Activated naive CD4-positive, alpha-beta T cell treated with anti-CD3 and anti-CD28 coated beads, Interleukin-2, amount 10 ng/mL, durations not matched to agents 7 days and 5 days (primary cell): ENCODE data around the gene INSYN1.
"Not testable (repeated sequence)": the region's sequence is repeated elsewhere in the genome, so short reads cannot be mapped to it uniquely, and the experiment has no call there.

Experiments used
- CTCF ChIA-PET: fragments of 350-600 bp; sonication (Branson Sonifier 250); formaldehyde crosslinking; loops from one replicate; lab custom pipeline; 2021; ENCODE audit warnings: antibody characterized with exemption; lab: Charles Lee
- DNase-seq: peaks from one replicate; pipeline ENCODE4 v3.0.0-alpha.2; 2020
- H3K27ac Mint-ChIP-seq: one replicate; pipeline ENCODE4 v1.8.0; 2021; ENCODE audit warnings: mild to moderate bottlenecking, moderate library complexity, mixed read lengths
- H3K27me3 Mint-ChIP-seq: one replicate; pipeline ENCODE4 v1.8.0; 2021; ENCODE audit warnings: mild to moderate bottlenecking, mixed read lengths
- H3K36me3 Mint-ChIP-seq: one replicate; pipeline ENCODE4 v1.8.0; 2021; ENCODE audit warnings: mixed read lengths
- H3K4me1 Mint-ChIP-seq: one replicate; pipeline ENCODE4 v1.8.0; 2021; ENCODE audit warnings: mixed read lengths
- H3K4me3 Mint-ChIP-seq: one replicate; pipeline ENCODE4 v1.8.0; 2021; ENCODE audit warnings: mild to moderate bottlenecking, moderate library complexity, mixed read lengths
- H3K9me3 Mint-ChIP-seq: one replicate; pipeline ENCODE4 v1.8.0; 2021; ENCODE audit warnings: mixed read lengths

The INSYN1 gene

GRCh38 chr15:73749533-73749932, 3.6 kb downstream of the INSYN1 start:
- H3K4me1 Mint-ChIP-seq, result no peaks in the 10 kb centered on the region
- H3K4me3 Mint-ChIP-seq, result no peak overlapping the region
- H3K9me3 Mint-ChIP-seq, result no peaks in the 10 kb centered on the region
- no peaks in the 10 kb centered on the region for H3K36me3 Mint-ChIP-seq
- no peak overlapping the region for H3K27ac Mint-ChIP-seq
- H3K27me3 Mint-ChIP-seq, result peaks cover 79% of the 10 kb centered on the region
- CTCF ChIA-PET, result no interaction called here
- no peak for DNase-seq

- no peak overlapping the region for H3K27ac Mint-ChIP-seq
- no peak for DNase-seq
- H3K36me3 Mint-ChIP-seq, result no peaks in the 10 kb centered on the region
- H3K4me3 Mint-ChIP-seq, result no peak overlapping the region
- H3K4me1 Mint-ChIP-seq, result no peaks in the 10 kb centered on the region
- H3K9me3 Mint-ChIP-seq, result no peaks in the 10 kb centered on the region
- H3K27me3 Mint-ChIP-seq, result peaks cover 79% of the 10 kb centered on the region
- CTCF ChIA-PET, result no interaction called here
Observed at GRCh38 chr15:73748730-73749129, 4.4 kb downstream of the INSYN1 start.

- CTCF ChIA-PET, result no interaction called here
- H3K4me3 Mint-ChIP-seq, result no peak overlapping the region
- no peak for DNase-seq
- H3K27me3 Mint-ChIP-seq, result peaks cover 75% of the 10 kb centered on the region
- no peaks in the 10 kb centered on the region for H3K36me3 Mint-ChIP-seq
- H3K27ac Mint-ChIP-seq, result no peak overlapping the region
- no peaks in the 10 kb centered on the region for H3K4me1 Mint-ChIP-seq
- H3K9me3 Mint-ChIP-seq, result no peaks in the 10 kb centered on the region
Observed at GRCh38 chr15:73747847-73748590, 5.1 kb downstream of the INSYN1 start.

- peaks cover 78% of the 10 kb centered on the region for H3K27me3 Mint-ChIP-seq
- H3K27ac Mint-ChIP-seq, result no peak overlapping the region
- H3K4me1 Mint-ChIP-seq, result no peaks in the 10 kb centered on the region
- no peak for DNase-seq
- H3K4me3 Mint-ChIP-seq, result no peak overlapping the region
- no peaks in the 10 kb centered on the region for H3K36me3 Mint-ChIP-seq
- no peaks in the 10 kb centered on the region for H3K9me3 Mint-ChIP-seq
- CTCF ChIA-PET, result no interaction called here
Observed at GRCh38 chr15:73746883-73747282, 6.3 kb downstream of the INSYN1 start.

- no peaks in the 10 kb centered on the region for H3K4me1 Mint-ChIP-seq
- no peaks in the 10 kb centered on the region for H3K9me3 Mint-ChIP-seq
- no peak overlapping the region for H3K27ac Mint-ChIP-seq
- CTCF ChIA-PET, result no interaction called here
- H3K4me3 Mint-ChIP-seq, result no peak overlapping the region
- no peaks in the 10 kb centered on the region for H3K36me3 Mint-ChIP-seq
- DNase-seq, result no peak
- peaks cover 73% of the 10 kb centered on the region for H3K27me3 Mint-ChIP-seq
Observed at GRCh38 chr15:73746261-73746660, 6.9 kb downstream of the INSYN1 start.

GRCh38 chr15:73745073-73745472, 8.1 kb downstream of the INSYN1 start:
- Mint-ChIP-seq H3K36me3 (no peaks in the 10 kb centered on the region), H3K4me1 (no peaks in the 10 kb centered on the region), H3K27ac (no peak overlapping the region), H3K4me3 (no peak overlapping the region), H3K9me3 (no peaks in the 10 kb centered on the region), H3K27me3 (peaks cover 63% of the 10 kb centered on the region)
- CTCF ChIA-PET, result no interaction called here
- DNase-seq, result no peak

- H3K4me1 Mint-ChIP-seq, result no peaks in the 10 kb centered on the region
- no peaks in the 10 kb centered on the region for H3K9me3 Mint-ChIP-seq
- H3K27me3 Mint-ChIP-seq, result peaks cover 56% of the 10 kb centered on the region
- H3K4me3 Mint-ChIP-seq, result no peak overlapping the region
- DNase-seq, result no peak
- H3K27ac Mint-ChIP-seq, result no peak overlapping the region
- CTCF ChIA-PET, result no interaction called here
- H3K36me3 Mint-ChIP-seq, result no peaks in the 10 kb centered on the region
Observed at GRCh38 chr15:73744293-73744692, 8.9 kb downstream of the INSYN1 start.

GRCh38 chr15:73741321-73741836, 11.8 kb downstream of the INSYN1 start:
- Mint-ChIP-seq H3K4me3 (no peak overlapping the region), H3K36me3 (no peaks in the 10 kb centered on the region), H3K9me3 (no peaks in the 10 kb centered on the region), H3K27me3 (peaks cover 32% of the 10 kb centered on the region), H3K27ac (no peak overlapping the region), H3K4me1 (no peaks in the 10 kb centered on the region)
- DNase-seq, result no peak
- CTCF ChIA-PET, result interaction anchor here (1.2 kb wide), 1 partner anchor 36 kb away, joined by 3 read pairs; no protein-coding TSS in a partner anchor

GRCh38 chr15:73740152-73741048, 12.8 kb downstream of the INSYN1 start:
- no peak overlapping the region for H3K4me3 Mint-ChIP-seq
- H3K9me3 Mint-ChIP-seq, result no peaks in the 10 kb centered on the region
- CTCF ChIA-PET, result no interaction called here
- H3K27ac Mint-ChIP-seq, result no peak overlapping the region
- DNase-seq, result no peak
- H3K4me1 Mint-ChIP-seq, result no peaks in the 10 kb centered on the region
- peaks cover 36% of the 10 kb centered on the region for H3K27me3 Mint-ChIP-seq
- no peaks in the 10 kb centered on the region for H3K36me3 Mint-ChIP-seq

GRCh38 chr15:73737535-73737934, 15.6 kb downstream of the INSYN1 start:
- Mint-ChIP-seq H3K9me3 (no peaks in the 10 kb centered on the region), H3K4me1 (no peaks in the 10 kb centered on the region), H3K27ac (no peak overlapping the region), H3K27me3 (peaks cover 14% of the 10 kb centered on the region), H3K36me3 (no peaks in the 10 kb centered on the region), H3K4me3 (no peak overlapping the region)
- CTCF ChIA-PET, result no interaction called here
- no peak for DNase-seq

- H3K4me3 Mint-ChIP-seq, result no peak overlapping the region
- no peaks in the 10 kb centered on the region for H3K36me3 Mint-ChIP-seq
- DNase-seq, result no peak
- CTCF ChIA-PET, result no interaction called here
- no peak overlapping the region for H3K27ac Mint-ChIP-seq
- H3K27me3 Mint-ChIP-seq, result peaks cover 7% of the 10 kb centered on the region
- H3K9me3 Mint-ChIP-seq, result no peaks in the 10 kb centered on the region
- no peaks in the 10 kb centered on the region for H3K4me1 Mint-ChIP-seq
Observed at GRCh38 chr15:73732930-73733329, 20.2 kb downstream of the INSYN1 start.

GRCh38 chr15:73732051-73732450, 21.1 kb downstream of the INSYN1 start:
- H3K36me3 Mint-ChIP-seq, H3K9me3 Mint-ChIP-seq, H3K4me3 Mint-ChIP-seq, H3K4me1 Mint-ChIP-seq, H3K27me3 Mint-ChIP-seq, H3K27ac Mint-ChIP-seq, CTCF ChIA-PET, DNase-seq: not testable (repeated sequence)

GRCh38 chr15:73727330-73727976, 25.7 kb downstream of the INSYN1 start:
- no peaks in the 10 kb centered on the region for H3K4me1 Mint-ChIP-seq
- H3K27me3 Mint-ChIP-seq, result peaks cover 31% of the 10 kb centered on the region
- no peak overlapping the region for H3K27ac Mint-ChIP-seq
- CTCF ChIA-PET, result interaction anchor here (0.9 kb wide), 1 partner anchor 23 kb away, joined by 5 read pairs; no protein-coding TSS in a partner anchor
- H3K9me3 Mint-ChIP-seq, result no peaks in the 10 kb centered on the region
- DNase-seq, result no peak
- H3K36me3 Mint-ChIP-seq, result no peaks in the 10 kb centered on the region
- H3K4me3 Mint-ChIP-seq, result no peak overlapping the region

GRCh38 chr15:73724212-73724611, 28.9 kb downstream of the INSYN1 start:
- no peak for DNase-seq
- Mint-ChIP-seq H3K4me1 (no peaks in the 10 kb centered on the region), H3K4me3 (no peak overlapping the region), H3K27me3 (peaks cover 57% of the 10 kb centered on the region), H3K27ac (no peak overlapping the region), H3K36me3 (no peaks in the 10 kb centered on the region), H3K9me3 (no peaks in the 10 kb centered on the region)
- CTCF ChIA-PET, result no interaction called here
